ENCODE data around the gene LITAFD. TPM values are rescaled to one million over a fixed set of nuclear protein-coding genes. Genes with fewer than 3 reads are reported as not detected.

Gene LITAFD
- total RNA-seq, 4 donors from 2014 or later, result not detected

DNA sequence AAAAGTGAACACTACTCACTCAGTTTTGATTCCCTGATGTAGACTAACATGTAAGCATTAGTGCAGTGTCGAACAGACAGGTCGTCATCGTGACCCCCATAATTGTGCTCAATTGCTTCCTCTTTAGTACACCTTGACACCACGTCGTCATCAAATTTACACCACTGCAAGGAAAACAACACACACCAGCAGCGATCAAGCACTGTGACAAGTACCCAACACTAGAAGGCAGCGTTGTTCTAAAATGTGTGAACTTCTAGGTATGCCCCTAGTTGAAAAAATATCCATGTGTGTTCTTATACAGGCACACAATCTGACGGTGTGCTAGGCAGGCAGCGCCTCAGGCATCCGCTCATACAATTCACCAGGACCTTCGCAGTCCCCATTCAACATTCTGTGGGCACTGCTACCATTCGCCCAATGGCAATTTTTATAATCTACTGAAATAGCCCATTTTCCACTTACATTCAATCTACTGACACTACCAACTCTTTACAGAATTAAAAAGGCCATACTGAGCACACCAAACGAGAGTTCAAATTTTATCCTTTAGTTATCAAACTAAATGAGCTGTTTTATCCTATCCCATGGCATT, 23.1 kb downstream of the LITAFD start:
- no peak for DNase-seq
- TF ChIP-seq CTCF (IDR thresholded peaks at IDR 0.05), result peak in 3 of 6 experiments; percentile 23 to 51 (median 29)
- TF ChIP-seq POLR2A (IDR thresholded peaks at IDR 0.05), result no peak
- H3K9me3 ChIP-seq, result no peaks in the 10 kb centered on the region
- H3K27ac ChIP-seq, result no peak overlapping the region
- no peak overlapping the region for H3K4me3 ChIP-seq
- 73 to 77% methylated on average over 13 of the region's 13 CpGs for WGBS, 2 donors
- intact Hi-C loops (cut with DNase I), result no loop called here
- peaks cover 0 to 17% (median 0%) of the 10 kb centered on the region in 3 donors for H3K4me1 ChIP-seq
- H3K36me3 ChIP-seq, result peaks cover 37 to 100% (median 68%) of the 10 kb centered on the region in 3 donors
- H3K27me3 ChIP-seq, result no peaks in the 10 kb centered on the region

- H3K36me3 ChIP-seq, result peaks cover 38 to 100% (median 69%) of the 10 kb centered on the region in 3 donors
Observed at GRCh38 chr16:8905795-8906591, 23.8 kb downstream of the LITAFD start.

GRCh38 chr16:8907096-8907495, 24.9 kb downstream of the LITAFD start:
- peaks cover 0 to 31% (median 0%) of the 10 kb centered on the region in 3 donors for H3K4me1 ChIP-seq
- no peaks in the 10 kb centered on the region for H3K9me3 ChIP-seq
- H3K27me3 ChIP-seq, result no peaks in the 10 kb centered on the region
- no peak overlapping the region for H3K27ac ChIP-seq
- 82 to 91% methylated on average over 4 of the region's 4 CpGs for WGBS, 2 donors
- H3K36me3 ChIP-seq, result peaks cover 36 to 100% (median 64%) of the 10 kb centered on the region in 3 donors
- DNase-seq, result no peak
- no peak overlapping the region for H3K4me3 ChIP-seq
- intact Hi-C loops (cut with DNase I), result no loop called here
- TF ChIP-seq CTCF (IDR thresholded peaks at IDR 0.05), result no peak
- TF ChIP-seq POLR2A (IDR thresholded peaks at IDR 0.05), result no peak

More at GRCh38 chr16:8905795-8906591, 23.8 kb downstream of the LITAFD start:
- WGBS, 2 donors, result 92% methylated on average over 11 of the region's 14 CpGs
- Histone ChIP-seq H3K4me3 (no peak overlapping the region), H3K4me1 (peaks cover 0 to 20% (median 0%) of the 10 kb centered on the region in 3 donors), H3K27me3 (no peaks in the 10 kb centered on the region), H3K9me3 (no peaks in the 10 kb centered on the region), H3K27ac (no peak overlapping the region)
- TF ChIP-seq CTCF (IDR thresholded peaks at IDR 0.05) (no peak), POLR2A (IDR thresholded peaks at IDR 0.05) (no peak)
- DNase-seq, result no peak
- intact Hi-C loops (cut with DNase I), result no loop called here

DNA sequence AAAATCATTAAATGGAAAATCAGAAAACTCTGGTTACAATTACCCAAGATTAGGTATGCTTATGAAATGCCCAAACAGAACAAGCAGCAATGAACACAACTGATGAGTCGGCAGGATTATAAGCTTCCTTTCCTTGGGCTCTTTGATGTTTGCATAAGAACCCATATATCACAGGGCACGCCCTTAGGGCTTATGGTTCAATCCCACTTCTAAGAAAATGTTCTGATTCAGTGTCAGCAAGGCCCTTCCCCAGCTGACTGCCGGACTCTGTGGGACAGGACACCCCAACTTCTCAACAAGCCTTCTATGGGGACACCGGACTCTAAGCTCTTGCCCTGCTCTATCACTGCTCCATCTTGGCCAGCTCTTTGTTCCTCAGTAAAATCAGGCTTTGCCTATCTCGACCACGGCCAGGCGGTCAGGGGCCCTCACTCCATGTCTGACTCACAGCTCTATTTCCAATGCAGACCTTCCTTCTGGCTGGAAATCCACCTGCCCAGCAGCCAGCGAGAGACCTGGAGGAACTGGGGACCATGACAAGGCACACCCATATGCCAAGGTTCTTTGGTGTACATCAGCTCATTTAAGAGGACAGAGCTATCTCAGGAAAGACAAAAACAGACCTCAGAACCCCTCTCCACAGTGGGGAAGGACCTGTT, 26.8 kb downstream of the LITAFD start:
- Histone ChIP-seq H3K27ac (peak overlapping the region in 2 of 4 donors; percentile 10 to 24), H3K4me1 (peaks cover 0 to 41% (median 0%) of the 10 kb centered on the region in 3 donors), H3K27me3 (no peaks in the 10 kb centered on the region), H3K9me3 (no peaks in the 10 kb centered on the region), H3K4me3 (no peak overlapping the region), H3K36me3 (peaks cover 33 to 100% (median 59%) of the 10 kb centered on the region in 3 donors)
- TF ChIP-seq CTCF (IDR thresholded peaks at IDR 0.05) (no peak), POLR2A (IDR thresholded peaks at IDR 0.05) (no peak)
- intact Hi-C loops (cut with DNase I), result no loop called here
- WGBS, 2 donors, result 68 to 70% methylated on average over 7 to 8 of the region's 8 CpGs
- no peak for DNase-seq
